ENCODE measurements around the gene ITGBL1.

Gene ITGBL1, protein sequence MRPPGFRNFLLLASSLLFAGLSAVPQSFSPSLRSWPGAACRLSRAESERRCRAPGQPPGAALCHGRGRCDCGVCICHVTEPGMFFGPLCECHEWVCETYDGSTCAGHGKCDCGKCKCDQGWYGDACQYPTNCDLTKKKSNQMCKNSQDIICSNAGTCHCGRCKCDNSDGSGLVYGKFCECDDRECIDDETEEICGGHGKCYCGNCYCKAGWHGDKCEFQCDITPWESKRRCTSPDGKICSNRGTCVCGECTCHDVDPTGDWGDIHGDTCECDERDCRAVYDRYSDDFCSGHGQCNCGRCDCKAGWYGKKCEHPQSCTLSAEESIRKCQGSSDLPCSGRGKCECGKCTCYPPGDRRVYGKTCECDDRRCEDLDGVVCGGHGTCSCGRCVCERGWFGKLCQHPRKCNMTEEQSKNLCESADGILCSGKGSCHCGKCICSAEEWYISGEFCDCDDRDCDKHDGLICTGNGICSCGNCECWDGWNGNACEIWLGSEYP

DNA sequence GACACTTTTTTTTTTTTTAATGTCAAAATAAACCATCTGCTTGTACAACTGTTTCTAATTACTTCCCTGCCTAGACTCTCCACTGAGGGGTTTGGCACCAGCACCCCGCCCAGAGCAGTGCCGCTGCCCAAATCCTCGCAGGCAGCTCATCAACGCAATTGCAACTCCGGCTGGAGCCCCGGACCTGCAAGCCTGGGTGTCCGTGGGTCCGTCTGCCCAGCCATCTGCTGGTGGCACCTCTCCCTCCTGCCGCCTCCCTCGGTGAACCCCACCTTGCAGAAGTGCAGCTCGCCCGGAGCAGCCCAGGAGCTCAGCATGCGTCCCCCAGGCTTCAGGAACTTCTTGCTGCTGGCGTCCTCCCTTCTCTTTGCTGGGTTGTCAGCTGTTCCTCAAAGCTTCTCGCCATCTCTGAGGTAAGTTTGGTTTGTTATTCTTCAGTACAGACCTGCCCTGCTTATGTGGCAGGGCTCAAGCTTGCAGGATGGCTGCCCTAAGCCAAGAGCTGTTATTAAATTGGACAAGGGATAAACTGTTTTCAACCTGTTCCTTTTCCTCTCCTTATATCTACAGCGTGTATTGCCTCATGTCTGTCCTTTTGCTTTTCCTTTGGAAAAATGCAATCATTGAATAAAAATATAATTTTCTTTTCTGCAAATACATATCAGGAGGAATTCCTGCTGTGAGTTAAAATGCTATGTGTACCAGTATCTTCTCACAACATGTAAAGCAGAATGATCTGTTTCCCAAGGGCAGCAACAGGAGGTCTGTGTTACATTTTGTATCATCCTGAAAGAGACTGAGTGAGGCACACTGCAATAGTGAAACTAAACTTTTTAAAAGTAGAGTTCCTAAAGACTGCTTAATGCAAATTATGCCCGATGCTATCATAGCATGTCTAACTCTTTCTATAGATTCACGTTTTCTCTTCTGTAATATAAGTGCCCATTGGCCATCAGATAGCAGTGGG, at the start of gene ITGBL1:
ITGBL1 (plus strand) TSS at position 157 of the 967 bp plus-strand sequence; CDS start at position 316, 159 bp downstream.
- DNase-seq (ENCODE audit: low spot score), result no peak

DNA sequence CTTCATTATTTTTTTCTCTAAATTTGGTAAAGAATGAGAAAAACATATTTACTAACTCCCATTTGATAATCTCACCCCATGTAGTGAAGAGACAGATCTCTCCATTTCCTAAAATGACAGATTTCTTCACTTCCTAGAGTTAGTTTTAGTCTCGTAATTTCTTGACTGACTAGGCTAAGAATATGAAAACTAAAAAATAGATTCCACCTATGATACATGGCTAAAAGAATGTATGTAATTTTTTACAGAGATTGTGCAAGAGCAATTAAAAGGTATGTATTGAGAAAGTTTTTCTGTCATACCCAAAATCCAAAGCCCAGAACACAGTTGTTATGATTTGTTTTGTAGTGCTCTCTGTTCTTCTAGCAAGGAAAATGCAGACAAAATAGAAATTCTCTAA, 45.7 kb upstream of the ITGBL1 start:
- DNase-seq (ENCODE audit: low spot score), result no peak

DNA sequence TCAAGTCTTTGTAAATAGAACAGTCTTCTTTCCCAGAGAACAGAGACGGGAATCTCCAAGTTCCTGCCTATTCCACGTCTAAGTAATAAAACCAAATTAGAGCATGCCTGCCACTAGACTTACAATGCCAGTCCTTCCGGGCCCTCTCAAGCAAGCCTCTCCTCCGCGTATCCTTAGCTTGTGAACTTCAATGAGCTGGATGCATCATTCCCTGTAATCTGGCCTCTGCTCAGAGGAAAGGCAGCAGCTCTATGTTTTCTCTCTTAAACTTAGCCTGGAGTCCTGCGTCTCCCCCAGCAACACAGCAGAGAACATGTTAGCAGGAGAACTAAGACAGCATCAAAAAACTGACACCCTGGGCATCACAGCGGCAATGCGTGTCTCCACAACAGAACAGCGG, 44.3 kb upstream of the ITGBL1 start:
- DNase-seq (ENCODE audit: low spot score), result no peak

DNA sequence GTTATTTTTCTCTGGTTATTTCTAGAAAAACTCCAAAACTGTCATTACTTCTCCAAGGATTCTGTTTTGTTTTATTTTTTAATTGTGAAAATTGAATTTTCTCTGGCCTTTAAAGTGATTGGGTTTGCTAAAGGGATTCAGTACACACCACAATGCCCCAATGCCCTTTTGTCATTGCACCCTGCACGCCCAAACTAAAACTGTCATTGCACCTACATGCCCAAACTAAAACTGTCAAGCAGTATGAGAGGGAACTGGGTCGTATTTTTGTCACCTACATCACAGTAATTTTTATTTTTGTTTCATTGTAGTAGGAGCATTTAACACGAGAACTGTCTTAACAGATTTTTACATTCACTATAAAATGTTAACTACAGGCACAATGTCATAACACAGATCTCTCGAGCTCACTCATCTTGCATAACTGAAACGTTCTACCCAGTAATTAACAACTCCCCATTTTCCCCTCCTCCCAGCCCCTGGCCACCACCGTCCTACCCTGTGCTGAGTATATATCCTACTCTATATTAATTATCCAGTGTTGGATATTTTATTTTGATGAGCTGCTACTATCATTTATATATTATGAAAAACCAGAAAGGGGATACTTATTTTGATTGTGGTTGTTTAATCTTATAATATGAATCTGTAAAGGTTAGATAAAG, 43.4 kb upstream of the ITGBL1 start:
- no peak for DNase-seq (ENCODE audit: low spot score)

DNA sequence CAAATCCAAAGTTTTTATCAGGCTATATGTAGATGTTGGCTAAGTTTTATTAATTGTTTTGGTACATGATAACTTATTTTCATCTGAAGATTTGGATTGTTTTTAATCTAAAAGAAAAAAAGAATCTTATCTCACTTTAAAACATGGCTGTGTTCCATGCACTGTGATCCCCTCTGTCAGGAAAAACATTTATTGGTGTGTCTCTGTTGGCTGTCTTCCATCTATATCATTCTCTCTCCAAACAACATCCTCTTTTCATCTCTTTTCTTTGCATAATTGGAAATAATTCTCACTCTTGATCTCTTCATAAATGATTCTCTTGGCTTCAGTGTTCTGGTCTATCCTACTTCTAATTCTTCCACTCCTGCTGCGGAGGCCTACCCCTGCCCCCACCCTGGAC, 40.4 kb upstream of the ITGBL1 start:
- DNase-seq (ENCODE audit: low spot score), result no peak

DNA sequence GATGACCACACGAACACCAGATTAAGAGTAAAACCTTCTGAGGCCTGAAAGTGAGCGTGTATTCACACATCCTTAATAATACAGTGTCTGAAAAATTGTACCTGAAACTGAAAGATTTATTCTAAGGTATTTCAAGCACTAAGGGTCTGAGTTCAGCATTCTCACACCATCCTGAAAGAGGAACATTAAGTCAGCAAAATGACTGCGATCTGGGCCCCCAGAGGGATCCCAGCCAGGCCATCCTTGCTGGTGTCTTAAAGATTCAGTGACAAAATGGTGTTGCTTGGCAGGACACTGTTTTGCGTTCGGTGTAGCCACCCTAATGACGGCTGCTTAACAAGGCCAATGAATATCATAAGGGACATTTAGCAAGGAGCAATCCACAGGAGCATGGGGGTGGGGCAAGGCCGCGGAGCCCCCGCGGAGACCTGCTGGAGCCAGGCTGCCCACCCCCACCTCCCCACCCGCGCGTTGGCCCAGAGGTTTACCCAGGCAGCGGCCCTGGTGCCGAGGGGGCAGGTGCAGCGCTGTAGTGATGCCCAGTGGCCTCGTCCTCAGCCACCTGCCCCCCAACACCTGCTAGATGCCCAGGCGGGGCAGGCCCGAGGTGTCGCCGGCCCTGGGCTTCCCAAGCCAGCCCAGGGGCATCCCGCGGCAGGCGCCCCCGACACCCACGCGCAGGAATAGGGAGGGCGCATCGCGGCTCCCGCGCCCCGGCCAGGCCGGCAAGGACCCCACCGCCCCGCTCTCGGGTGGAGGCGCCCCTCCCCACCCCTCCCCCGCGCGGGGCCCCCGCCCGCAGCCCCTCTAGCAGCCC, 36.9 kb upstream of the ITGBL1 start:
- DNase-seq (ENCODE audit: low spot score), result no peak

DNA sequence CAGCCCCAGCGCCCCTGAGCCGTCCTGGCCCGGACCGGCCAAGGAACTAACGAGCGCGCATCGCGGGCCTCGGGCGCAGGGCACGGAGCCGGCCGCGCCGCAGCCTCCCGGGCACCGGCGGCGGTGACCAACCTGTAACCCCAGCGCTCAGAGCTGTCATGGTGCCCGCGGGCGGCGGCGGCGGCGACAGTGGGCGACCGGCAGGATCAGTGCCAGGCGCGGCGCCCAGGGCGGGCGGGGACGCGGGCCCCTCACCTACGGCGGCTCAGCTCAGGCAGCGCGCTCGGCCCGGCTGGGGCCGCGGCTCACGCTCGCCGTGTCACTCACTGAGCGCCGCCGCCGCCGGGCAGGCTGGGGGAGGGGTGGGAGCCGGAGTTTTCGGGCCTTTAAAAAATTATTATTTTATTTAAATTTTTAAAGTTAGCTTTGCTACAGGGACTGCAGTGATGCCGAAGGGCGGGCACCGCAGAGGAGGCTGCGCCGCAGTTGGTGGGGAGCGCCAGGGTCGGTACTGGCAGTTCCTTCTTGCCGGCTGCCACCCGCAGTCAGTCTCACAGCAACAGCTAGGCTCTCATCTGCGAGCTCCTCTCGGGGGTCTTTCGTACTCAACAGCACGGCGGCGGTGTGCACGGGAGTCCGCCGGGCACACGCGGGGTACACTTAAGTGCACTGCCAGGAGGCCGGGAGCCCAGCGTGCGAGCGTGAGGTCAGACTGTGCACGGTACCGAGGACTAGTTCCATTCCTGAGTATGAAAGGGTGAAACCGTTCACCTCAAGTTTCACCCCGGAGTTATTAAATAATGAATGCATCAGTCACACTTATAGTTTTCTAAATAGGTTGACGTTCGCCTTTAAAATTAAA, 36.1 kb upstream of the ITGBL1 start, which contains the start of gene NALCN:
NALCN (minus strand) TSS at position 328 of the 862 bp plus-strand sequence. CDS start 17,382 bp downstream, outside the sequence.
- DNase-seq (ENCODE audit: low spot score), result peak; percentile 70

DNA sequence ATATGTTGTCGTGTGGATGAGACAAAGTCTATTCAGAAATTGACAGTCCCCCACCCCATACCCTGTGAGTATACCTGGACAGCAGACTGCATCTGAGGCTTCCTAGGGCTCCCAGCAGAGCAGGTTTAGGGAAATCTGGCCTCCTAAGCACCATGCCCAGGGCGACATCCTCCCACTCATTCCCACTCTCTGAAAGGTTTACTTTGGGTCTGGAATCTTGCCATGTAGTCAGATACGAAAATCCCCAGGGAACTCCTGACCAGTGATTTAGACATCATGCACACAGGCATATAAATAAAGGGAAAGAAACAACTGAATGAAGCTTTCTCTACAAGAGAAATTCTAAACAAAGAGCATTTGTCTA, 35.5 kb upstream of the ITGBL1 start:
- no peak for DNase-seq (ENCODE audit: low spot score)

DNA sequence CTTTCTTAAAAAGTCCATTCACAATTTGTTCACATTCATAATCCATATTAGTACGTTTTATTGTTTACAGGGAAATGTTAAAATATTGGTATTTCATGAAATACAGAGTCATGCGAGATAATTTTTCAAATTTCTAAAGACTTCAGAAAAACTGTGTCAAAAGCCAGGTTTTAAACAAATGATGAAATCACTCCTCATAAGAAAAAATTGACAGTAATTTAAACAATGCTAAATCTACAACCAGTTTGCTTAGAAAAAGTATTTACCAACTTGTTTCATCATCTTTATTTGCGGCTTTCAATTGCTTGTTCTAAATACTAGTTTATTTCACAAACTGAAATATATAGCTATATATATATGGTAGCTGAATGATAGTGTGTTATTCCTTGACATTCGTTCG, 35.0 kb upstream of the ITGBL1 start:
- no peak for DNase-seq (ENCODE audit: low spot score)

DNA sequence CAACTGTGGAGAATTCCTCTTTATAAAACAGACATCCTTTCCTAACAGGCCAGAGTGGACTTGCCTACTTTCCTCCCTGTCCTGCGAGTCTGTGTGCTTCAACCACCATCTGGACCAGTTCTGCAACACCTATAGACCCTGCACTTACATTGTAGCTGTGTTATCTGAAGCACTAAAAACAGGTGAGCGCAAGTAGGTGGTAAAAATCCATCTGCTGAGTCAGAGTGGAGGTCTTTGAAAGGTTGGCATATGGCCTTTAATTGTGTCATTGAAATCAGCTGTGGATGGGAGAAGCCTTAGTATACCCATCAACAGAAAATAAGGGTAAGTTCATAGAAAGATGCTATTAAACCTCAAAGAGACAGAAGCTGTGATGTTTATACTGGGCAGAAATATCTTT, 28.6 kb upstream of the ITGBL1 start:
- DNase-seq (ENCODE audit: low spot score), result no peak

DNA sequence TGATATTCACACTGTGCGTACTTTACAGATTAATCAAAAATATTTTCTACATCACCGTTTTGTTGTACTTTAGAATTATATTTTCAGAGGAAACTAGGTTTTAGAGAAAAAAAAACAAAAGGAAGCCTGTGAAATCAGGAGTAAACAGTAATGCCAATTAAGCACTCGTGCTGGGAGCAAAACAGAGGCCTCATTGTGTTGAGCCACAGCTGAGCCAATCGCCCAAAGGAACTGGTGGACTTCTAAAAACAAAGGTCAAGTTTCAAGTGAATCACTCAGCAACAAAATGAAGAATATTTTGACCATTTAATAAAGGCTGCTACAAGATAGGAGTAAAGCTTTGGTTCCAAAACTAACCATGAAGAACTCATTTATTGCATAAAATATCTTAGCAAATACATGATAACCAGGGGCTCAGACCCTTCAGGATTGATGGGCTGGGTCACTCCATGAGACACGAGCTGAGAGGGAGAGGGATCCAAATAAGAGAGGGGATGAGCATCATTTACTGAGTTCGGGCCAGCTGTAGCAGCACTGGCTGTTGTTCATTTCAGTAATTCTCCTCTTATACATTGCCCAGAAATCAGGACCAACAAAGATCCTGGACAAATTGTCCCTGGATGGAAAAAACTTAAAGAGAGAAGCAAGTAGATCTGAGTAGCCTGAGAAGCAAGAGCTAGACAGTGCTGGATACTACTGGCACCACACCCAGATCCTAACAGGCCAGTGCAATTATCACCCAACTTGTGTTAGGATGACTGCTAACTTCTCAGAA, 27.9 kb upstream of the ITGBL1 start:
- no peak for DNase-seq (ENCODE audit: low spot score)

DNA sequence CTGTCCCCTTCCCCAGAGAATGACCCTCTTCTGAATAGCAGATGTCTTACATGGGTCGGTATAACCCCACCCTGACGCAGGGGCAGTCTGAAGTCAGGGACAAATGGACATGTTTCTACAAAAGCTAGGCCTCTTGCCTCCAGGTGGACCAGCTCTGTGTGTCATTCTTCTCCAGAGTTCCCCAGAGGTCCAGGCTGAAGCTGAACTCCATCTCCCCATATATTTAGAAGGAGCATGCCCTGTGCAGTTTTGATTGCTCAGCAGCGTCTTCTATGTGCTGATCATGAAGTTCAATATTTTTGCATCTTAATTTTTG, 27.4 kb upstream of the ITGBL1 start:
- DNase-seq (ENCODE audit: low spot score), result no peak

DNA sequence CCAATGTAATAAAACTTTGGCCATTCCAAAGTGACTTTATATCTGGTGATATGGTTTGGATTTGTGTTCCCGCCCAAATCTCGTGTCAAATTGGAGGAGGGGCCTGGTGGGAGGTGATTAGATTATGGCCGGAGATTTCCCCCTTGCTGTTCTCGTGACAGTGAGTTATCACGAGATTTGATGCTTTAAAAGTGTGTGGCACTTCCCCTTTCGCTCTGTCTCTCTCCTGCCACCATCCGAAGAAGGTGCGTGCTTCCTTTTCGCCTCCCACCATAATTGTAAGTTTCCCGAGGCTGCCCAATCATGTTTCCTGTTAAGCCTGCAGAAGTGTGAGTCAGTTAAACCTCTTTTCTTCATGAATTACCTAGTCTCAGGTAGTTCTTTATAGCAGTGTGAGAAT, 26.9 kb upstream of the ITGBL1 start:
- no peak for DNase-seq (ENCODE audit: low spot score)

DNA sequence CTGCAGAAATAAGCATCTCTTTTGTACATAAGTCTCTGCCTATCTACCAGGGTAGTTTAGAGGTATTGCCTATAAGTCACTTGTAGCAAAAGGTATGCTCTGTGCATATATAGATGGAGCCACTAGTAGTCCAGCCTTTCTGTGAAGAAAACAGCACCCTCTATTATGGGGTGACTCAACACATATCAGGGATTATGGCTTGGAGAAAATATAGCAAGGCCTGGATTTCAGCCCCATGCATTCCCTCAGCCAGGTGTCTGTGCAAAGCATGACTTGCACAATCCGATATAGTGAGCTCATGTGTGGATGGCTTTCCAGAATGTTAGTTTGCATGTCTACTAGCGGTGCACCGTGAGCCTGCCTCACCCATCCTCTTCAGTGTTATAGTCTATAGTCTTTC, 22.7 kb upstream of the ITGBL1 start:
- no peak for DNase-seq (ENCODE audit: low spot score)

DNA sequence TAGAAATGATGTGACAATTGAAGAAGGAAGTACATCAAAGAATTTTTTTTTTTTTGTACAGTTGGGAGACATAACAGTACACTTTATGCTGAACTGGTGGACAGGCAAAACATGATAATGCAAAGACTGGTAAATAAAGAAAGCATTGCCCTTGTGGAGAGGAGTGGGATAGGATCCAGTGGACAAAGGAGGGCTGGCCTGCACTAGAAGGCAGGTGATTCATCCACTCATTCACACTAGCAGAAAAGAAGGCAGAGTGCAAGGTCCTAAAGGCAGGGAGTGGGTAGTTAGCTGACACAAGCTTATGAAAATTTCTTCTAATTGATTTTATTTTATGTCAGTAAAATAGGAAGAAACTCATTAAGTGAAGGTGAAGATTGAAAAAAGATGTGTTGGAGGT, 18.6 kb upstream of the ITGBL1 start:
- DNase-seq (ENCODE audit: low spot score), result no peak

DNA sequence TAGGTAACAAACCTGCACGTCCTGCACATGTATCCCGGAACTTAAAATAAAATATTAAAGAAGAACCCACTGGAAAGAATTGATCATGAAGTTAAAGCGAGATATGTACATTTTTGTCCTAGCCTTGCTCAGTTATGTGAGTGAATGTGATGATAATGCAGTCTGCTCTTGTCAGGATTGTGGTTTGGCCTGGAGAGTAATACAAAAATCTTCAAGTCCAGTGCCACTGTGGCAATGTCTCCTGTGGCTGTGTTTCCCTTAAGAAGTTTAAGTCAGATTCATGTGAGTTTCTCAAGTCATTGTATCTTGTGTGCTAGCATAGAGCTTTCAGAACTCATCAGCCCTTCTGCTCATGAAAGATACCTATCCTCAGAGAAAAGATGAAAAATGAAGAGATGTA, 18.0 kb upstream of the ITGBL1 start:
- no peak for DNase-seq (ENCODE audit: low spot score)

DNA sequence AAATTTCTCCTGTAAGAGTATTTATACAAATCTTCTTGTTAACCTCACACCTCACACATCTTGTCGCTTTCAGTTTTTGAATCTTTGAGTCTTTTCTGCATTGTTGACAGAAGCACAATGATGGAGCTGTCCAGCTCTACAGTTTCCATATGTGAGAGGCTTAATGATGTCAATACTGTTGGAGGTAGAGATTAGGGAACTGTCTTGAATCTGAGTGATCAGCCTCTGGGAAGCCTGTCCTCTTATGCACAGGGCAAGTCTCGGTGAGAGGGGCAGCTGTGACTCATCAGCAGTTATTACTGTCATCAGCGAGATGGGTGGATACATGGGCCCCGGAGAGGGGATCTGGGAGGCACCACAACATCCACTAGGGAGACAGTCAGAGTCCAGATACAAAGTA, 4.6 kb upstream of the ITGBL1 start:
- DNase-seq (ENCODE audit: low spot score), result no peak

DNA sequence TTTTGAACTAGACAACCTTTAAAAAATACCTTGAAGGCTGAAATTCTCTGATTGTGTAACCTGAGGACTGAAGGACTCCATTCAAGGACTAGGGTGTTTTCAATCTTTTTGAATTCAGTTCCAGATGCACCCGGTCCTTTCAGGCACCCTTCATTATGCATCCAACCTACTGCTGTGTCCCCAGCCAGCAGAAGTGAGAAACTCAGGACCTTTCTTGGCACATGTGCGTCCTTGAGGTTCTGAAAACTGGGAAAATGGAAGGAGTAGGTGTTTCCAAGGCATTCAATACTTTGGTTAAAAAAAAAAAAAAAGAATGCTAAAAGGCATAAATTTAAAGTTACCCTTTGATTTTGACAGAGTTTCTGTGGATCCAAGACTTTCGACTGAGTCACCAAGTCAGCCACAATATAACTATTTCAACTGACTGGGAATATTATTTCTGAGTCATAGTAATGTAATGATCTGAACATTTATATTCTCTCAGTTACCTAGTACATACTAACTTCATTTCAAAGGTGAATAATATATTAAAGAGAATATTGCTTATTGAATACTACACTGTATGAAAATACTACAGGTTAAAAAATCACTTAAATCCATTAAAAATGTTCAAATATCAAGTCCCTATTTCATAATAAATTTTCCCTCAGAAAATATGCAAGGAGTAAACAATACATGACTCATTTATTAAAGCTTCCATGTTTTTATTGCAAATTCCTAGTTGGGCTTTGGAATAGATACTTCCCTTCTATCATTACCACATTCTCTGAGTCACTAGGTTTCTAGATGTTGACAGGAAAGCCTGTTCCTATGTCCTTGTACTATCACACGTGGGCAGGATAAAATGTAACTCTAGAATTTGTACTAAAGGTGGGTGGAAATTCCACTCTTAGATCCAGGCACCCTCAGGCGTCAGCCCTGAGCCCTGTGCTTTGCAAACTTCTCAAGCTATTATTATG, 2.4 kb upstream of the ITGBL1 start:
- DNase-seq (ENCODE audit: low spot score), result no peak

DNA sequence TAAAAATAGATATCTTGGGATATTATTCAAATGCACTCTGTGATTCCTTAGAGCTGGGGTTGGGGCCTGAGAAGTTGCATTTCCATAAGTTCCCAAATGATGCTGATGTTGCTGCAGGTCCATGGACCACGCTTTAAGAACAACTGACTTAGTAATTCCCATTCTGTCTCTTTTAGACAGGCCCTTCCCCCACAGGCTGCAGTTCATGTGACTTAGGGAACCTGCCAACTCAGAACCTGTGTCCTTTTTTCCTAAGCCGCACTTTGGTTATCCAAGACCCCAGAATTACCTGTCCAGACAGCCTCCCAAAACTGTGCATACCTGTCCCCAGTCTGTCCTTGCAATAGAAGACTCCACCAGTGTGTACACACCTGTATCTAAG, 1.7 kb upstream of the ITGBL1 start:
- no peak for DNase-seq (ENCODE audit: low spot score)
